Measurements from ENCODE around the gene FBXL19. TPM values are rescaled to one million over a fixed set of nuclear protein-coding genes. Genes with fewer than 3 reads are reported as not detected.

Gene FBXL19
- polyA plus RNA-seq, 2 of the 4 experiments (the other 2 are of a cell fraction): 5.6 to 21.5 TPM

GRCh38 chr16:30991052-30991451 is 67.7 kb downstream of the FBXL19 start:
- CTCF ChIA-PET: no interaction called here
- ATAC-seq (no peak), DNase-seq (ENCODE audit: low read depth in 1 of 2, low spot score in 1 of 2) (no peak), FAIRE-seq (no peak)
- Histone ChIP-seq H3K4me3 (no peak overlapping the region), H3K27ac (peak overlapping the region in 1 of 2 experiments; percentile 60; a peak in 2 of 6 replicates), H3K4me2 (no peak overlapping the region), H3K9me3 (no peaks in the 10 kb centered on the region), H3K4me1 (peaks cover 23% of the 10 kb centered on the region)
- 59% methylated on average over 4 of the region's 8 CpGs for WGBS (ENCODE audit: missing lambda C conversion rate)
- POLR2A ChIA-PET: interaction anchor here (0.6 kb wide), 1 partner anchor 66 kb away, joined by 7 read pairs; no protein-coding TSS in a partner anchor
- no peak for TF ChIP-seq NFE2L2 (conservative IDR thresholded peaks at IDR 0.05; ENCODE audit: low read length)
- no peak for TF ChIP-seq HOXA7 (CRISPR knock-in tag; IDR thresholded peaks at IDR 0.05)
- no peak for TF ChIP-seq GATA3 (IDR thresholded peaks at IDR 0.05; ENCODE audit: borderline replicate concordance)
- TF ChIP-seq RARB (CRISPR knock-in tag; IDR thresholded peaks at IDR 0.05): no peak
- TF ChIP-seq CTCF (IDR thresholded peaks at IDR 0.05): no peak
- no peak for TF ChIP-seq CBX2 (IDR thresholded peaks at IDR 0.05; ENCODE audit: borderline replicate concordance, low read depth)
- TF ChIP-seq CHD2 (IDR thresholded peaks at IDR 0.05; ENCODE audit: low read length, partially characterized antibody): no peak
- TF ChIP-seq POLR2A (IDR thresholded peaks at IDR 0.05; ENCODE audit: low read length): no peak
- no peak for TF ChIP-seq SREBF2 (IDR thresholded peaks at IDR 0.05)
- no peak for TF ChIP-seq HMGXB4 (CRISPR knock-in tag; IDR thresholded peaks at IDR 0.05; ENCODE audit: borderline replicate concordance)
- TF ChIP-seq FOSL2 (IDR thresholded peaks at IDR 0.05): no peak
- no peak for TF ChIP-seq FOSL2 (CRISPR knock-in tag; IDR thresholded peaks at IDR 0.05)
- TF ChIP-seq BHLHE40 (IDR thresholded peaks at IDR 0.05; ENCODE audit: low read depth, low read length): no peak
- TF ChIP-seq E2F6 (IDR thresholded peaks at IDR 0.05; ENCODE audit: borderline replicate concordance, low read depth): no peak
- no peak for TF ChIP-seq EP300 (IDR thresholded peaks at IDR 0.05)

DNA sequence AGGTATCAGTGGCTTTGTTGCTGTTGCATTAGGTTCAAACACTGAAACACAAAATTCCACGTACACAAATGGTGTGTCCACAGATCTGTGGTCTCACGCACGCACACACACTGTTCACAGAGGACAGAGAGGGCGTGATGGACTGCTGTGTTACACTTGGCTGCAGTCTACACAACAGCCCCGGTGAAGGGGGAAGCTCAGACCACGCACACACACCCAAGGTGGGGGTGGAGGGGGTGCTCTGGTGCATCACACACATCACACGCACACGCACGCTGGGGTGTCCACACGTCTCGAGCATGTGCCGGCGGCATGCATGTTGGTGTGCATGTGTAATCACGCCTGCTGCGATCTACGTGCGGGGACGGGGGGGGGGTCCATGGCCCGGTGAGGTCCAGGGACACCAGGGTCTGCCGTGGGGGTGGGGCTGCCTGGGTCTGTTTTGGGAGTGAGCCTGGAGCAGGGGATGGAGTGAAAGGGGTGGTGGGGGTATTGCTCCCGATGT is 69.0 kb downstream of the FBXL19 start:
- Histone ChIP-seq H3K4me1 (peaks cover 24% of the 10 kb centered on the region), H3K4me2 (no peak overlapping the region), H3K9me3 (no peaks in the 10 kb centered on the region), H3K4me3 (no peak overlapping the region), H3K27ac (peak overlapping the region in 1 of 2 experiments; percentile 60; a peak in 1 of 6 replicates)
- TF ChIP-seq HOXB13 (CRISPR knock-in tag; IDR thresholded peaks at IDR 0.05; ENCODE audit: low read depth) (no peak), RAD21 (conservative IDR thresholded peaks at IDR 0.05 in 1 of 2, IDR thresholded peaks at IDR 0.05 in 1 of 2) (no peak), CBX8 (IDR thresholded peaks at IDR 0.05) (no peak), ZC3H11A (IDR thresholded peaks at IDR 0.05) (no peak), HOXB5 (CRISPR knock-in tag; IDR thresholded peaks at IDR 0.05) (no peak), CTCF (IDR thresholded peaks at IDR 0.05) (no peak), CBX2 (IDR thresholded peaks at IDR 0.05; ENCODE audit: borderline replicate concordance, low read depth) (no peak)
- FAIRE-seq (no peak), DNase-seq (ENCODE audit: low read depth in 1 of 2, low spot score in 1 of 2) (no peak), ATAC-seq (no peak)
- 90% methylated on average over 7 of the region's 21 CpGs for WGBS (ENCODE audit: missing lambda C conversion rate)
- ChIA-PET CTCF (interaction anchor here (2.8 to 3.4 kb wide), 2 partner anchors 7 to 150 kb away, joined by 9 to 23 read pairs; partner anchors contain the start of gene HSD3B7), POLR2A (no interaction called here)

Data from A549 (cell line).